Measurements from ENCODE around the gene FAM219B.
"Not testable (repeated sequence)": the region's sequence is repeated elsewhere in the genome, so short reads cannot be mapped to it uniquely, and the experiment has no call there.

The FAM219B gene, protein sequence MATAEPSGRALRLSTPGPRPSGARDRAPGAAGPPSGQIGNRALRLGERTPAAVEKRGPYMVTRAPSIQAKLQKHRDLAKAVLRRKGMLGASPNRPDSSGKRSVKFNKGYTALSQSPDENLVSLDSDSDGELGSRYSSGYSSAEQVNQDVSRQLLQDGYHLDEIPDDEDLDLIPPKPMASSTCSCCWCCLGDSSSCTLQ

DNA sequence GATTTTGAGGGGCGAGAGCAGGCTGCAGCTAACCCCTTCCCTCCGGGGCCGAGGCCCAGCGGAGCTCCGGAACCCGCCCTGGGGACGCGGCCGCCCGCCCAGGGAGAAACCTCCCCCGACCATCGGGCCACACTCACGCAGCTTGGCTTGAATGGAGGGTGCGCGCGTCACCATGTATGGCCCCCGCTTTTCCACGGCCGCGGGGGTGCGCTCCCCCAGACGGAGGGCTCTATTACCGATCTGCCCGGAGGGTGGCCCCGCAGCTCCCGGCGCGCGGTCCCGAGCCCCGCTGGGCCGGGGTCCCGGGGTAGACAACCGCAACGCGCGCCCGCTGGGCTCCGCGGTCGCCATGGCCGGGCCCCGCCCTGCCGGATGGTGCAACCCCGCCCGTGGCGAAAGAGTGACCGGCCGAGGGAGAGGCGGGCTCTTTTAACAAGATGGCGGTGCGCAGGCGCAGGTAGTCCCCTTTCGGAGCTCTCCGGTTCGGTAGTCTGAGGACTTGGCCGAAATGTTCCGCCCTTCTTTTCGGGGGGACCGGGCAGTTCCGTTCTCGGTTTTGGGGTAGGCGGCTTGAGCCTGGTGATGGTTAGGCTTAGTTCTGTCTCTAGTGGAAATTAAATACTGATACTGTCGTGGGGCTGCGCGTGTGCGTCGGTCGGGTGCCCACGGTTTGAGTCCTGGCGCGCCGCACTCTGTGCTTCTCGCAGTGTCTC lies at the start of gene FAM219B:
Gene FAM219B, minus strand, starts transcription at position 402 of the 713 bp plus-strand sequence. Its CDS starts 51 bp downstream, at position 351.
- peak; percentile 92 for DNase-seq

- peak; percentile 75 for DNase-seq
These were observed 49.4 kb upstream of the FAM219B start for GRCh38 chr15:74955796-74956647.

DNA sequence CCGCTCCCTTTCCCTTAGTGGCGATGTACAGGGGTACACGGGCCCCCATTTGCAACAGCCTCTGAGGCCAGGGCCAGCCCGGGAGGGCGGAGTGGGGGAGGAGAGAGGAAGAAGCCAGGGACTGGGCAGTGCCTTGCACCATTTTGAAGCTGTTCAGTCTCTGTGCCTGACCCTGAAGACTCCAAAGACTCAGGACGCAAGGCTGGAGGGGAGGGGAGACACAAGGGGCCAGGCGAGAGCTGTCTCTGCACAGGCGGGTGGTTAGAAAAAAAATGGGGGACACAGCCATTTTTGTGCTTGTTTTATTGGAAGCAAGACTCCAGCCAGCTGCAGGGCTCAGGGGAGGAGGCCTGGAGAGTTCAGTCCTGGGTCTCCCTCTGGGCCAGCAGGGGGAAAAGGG lies 48.4 kb upstream of the FAM219B start:
- DNase-seq, result no peak

DNA sequence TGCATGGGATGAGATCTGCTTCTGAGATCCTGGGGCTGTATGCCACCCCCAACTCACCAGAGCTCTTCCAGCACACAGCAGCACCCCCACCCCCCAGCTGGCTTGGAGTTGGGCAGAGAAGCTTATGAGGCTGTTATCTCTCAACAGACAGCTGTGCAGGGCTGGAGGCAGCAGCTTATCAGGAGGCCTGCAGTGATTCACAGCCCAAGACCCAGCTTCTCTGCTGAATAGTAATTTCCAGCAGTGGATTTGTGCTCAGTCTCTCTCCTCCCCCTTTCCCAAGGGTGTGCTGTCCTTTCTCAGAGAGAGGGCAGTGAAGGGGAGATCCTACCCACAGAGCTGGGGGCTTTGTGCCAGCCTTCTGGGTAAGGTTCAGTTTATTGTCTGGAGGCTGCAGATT lies 47.9 kb upstream of the FAM219B start:
- no peak for DNase-seq

- DNase-seq, result no peak
These were observed 44.4 kb upstream of the FAM219B start for GRCh38 chr15:74951006-74951405.

- peak; percentile 79 for DNase-seq
These were observed 43.6 kb upstream of the FAM219B start for GRCh38 chr15:74950078-74950908.

DNA sequence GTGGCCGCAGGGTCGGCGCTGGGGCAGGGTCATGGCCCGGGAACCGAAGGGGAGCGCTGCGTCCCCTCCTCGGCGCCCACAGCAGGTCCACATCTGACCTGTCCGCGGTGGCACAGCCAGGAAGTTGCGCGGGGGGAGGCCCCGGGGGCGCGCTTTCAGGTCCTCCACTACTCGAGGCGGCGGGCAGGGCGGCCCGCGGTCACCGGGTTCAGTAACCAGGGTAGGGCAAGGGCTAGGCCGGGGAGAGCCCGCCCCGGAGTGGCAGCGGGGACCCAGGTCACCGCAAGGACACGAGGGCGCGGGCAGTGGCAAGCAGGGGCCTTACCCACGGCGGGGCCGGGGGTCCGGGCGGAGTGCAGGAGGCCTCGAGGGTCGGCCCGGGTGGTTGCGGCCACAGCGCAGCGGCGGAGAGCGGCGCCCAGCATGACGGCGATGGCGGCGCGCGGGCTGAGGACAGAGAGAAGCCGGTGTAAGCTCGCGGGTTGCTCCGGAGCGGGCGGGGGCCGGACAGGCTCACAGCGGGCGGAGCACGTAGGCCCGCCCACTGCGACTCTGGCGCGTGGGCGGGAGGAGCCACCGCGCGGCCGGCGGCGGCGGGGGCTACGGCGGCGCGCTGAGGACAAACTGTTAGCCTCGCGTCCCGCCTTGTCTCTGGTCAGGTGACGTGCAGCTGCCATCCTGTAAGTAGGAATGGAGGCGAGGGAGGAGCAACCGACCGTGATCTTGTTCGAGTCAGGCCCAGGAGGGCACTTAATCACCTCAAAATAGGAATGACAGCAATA lies 31.1 kb upstream of the FAM219B start, which contains the start of gene COX5A:
Gene COX5A, minus strand, starts transcription at position 484 of the 782 bp plus-strand sequence. Its CDS starts 59 bp downstream, at position 425.
- DNase-seq, result peak; percentile 97

- DNase-seq, result no peak
These were observed 30.6 kb upstream of the FAM219B start for GRCh38 chr15:74937272-74937589.

- DNase-seq, result not testable (repeated sequence)
These were observed 28.5 kb upstream of the FAM219B start for GRCh38 chr15:74935193-74935592.

GRCh38 chr15:74933573-74933972 lies 26.9 kb upstream of the FAM219B start:
- no peak for DNase-seq

DNA sequence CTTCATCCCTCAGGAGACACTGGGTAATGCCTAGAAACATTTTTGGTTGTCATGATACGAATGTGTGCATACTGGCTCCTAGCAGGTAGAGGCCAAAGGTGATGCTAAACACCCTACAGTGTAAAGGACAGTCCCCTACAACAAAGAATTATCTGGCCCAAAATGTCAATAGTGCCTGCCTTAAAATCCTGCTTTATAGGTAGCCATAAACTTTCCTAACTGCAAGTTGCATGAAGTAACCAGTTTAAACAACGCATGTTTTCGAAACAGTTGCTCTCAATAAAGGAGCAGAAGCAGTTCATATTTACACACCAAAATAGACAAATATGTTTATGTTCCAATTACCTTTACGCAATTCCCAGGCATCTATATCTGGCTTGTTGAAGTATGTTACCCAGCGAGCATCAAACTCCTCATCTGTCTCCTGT lies 22.1 kb upstream of the FAM219B start:
- DNase-seq, result no peak

DNA sequence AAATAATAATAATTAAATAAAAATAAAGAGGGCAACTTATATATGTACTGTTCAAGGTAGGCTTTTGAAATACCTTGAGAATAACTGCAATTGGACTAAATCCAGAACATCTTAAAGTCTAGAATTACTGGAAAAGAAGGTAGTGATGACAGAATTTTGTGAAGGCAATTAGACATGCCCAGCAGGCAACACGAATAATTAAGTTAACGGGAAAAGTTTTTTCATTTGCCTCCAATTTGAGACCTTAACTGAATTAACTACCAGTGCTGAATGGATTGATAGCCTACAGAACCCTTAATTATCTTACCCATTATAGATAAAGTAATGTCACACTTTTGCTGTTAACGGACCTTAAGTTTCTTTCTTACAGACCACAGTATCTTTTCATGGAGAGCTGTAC lies 17.9 kb upstream of the FAM219B start:
- no peak for DNase-seq

DNA sequence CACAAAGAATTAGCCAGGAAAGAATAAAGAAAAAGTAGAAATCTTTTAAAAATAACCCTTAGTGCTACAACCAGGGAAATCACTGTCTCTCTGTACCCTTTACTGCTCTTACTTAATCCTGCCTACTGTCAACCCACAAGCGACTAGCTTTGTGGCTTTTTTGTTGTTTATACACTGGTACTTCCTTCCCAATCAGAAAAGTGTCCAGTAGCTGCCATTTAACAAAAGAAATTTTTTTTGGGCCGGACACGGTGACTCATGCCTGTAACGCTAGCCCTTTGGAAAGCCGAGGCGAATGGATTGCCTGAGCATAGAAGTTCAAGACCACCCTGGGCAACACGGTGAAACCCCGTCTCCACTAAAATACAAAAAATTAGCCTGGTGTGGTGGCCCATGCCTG lies 13.8 kb upstream of the FAM219B start:
- DNase-seq, result no peak

DNA sequence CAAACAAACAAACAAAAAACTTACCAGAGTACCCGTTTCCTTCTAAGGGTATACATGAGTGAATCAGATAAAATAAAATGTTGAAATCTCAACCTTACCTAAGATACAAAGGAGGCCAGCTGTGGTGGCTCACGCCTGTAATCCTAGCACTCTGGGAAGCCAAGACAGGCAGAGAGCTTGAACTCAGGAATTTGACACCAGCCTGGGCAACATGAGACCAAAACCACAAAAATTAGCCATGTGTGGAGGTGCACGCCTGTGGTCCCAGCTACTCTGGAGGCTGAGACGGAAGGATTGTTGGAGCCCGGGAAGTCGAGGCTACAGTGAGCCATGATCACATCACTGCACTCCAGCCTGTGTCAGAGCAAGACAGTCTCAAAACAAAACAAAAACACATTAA lies 11.0 kb upstream of the FAM219B start:
- no peak for DNase-seq

DNA sequence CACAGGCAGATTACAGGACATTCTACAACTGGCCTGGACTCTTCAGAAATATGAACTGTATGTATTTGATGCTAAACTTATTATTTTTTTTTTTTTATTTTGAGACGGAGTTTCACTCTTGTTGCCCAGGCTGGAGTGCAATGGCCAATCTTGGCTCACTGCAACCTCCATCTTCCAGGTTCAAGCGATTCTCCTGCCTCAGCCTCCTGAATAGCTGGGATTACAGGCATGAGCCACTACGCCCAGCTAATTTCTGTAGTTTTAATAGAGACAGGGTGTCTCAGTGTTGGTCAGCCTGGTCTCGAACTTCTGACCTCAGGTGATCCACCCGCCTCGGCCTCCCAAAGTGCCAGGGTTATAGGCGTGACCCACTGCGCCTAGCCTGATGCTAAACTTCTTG lies 7.1 kb upstream of the FAM219B start:
- DNase-seq, result not testable (repeated sequence)

GRCh38 chr15:74913041-74913440 lies 6.4 kb upstream of the FAM219B start:
- no peak for DNase-seq

DNA sequence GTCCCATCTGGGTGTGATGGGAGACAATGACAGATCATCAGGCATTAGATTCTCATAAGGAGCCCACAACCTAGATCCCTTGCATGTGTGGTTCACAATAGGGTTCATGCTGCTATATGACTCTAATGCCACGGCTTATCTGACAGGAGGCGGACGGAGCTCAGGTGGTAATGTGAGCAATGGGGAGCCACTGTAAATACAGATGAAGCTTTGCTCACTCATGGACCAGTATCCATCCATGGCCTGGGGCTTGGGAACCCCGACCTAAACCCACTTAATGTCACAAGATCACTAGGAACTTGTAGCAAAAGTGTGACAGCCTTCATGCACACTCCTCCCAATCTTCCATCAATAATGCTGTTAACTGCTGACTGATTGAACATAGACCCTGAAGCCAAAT lies 2.0 kb upstream of the FAM219B start:
- no peak for DNase-seq

DNA sequence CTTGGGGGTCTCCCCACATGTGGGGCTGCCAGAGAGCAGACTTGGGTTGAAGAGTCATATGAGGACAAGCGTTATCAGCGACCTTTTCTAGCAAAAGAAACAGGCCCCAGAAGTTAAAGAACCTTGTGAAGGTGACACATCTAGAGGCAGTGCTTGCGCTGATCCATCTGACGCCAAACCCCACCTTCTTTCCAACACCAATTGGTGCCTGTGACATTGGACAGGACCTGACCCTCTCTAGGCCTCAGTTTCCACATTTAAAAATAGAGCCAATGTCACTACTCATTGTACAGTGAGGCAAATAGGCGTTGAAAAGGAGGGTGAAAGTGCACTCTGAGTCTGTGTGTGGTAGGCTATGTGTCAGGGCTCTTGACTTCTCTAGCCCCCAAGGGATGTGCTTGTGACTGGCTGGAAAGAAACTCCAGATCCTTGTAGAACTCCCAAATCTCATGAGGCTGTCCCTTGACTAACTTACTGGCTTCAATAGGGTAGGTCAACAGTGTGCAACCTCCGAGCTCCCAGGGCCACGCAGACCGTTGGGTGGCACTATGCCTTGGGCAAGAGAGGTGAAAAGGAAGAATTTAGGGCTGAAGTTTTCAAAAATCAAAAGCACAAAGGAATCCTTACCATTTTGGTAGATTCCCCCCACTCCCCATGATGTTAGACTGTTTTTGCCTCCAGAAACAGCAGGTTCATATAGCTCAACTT lies 666 bp upstream of the FAM219B start:
- DNase-seq, result no peak

GRCh38 chr15:74906067-74906449 lies 593 bp downstream of the FAM219B start:
- no peak for DNase-seq

GRCh38 chr15:74904190-74904805 lies 2.4 kb downstream of the FAM219B start:
- DNase-seq, result no peak

- DNase-seq, result no peak
These were observed 3.0 kb downstream of the FAM219B start for GRCh38 chr15:74903676-74904075.

Measured in left hindlimb (tissue), 1 donor.